NCI-H774 (cell line): ENCODE measurements around the gene CABP2.
"Not testable (repeated sequence)": the region's sequence is repeated elsewhere in the genome, so short reads cannot be mapped to it uniquely, and the experiment has no call there.

Source experiments
- DNase-seq: peaks from one replicate; lab custom pipeline; 2025; lab: John Stamatoyannopoulos, UW

CABP2 gene

GRCh38 chr11:67494371-67495233 is 28.6 kb downstream of the CABP2 start:
- no peak for DNase-seq

GRCh38 chr11:67493548-67494370 is 29.5 kb downstream of the CABP2 start:
- no peak for DNase-seq

GRCh38 chr11:67492801-67493547 is 30.3 kb downstream of the CABP2 start:
- DNase-seq, result no peak

DNA sequence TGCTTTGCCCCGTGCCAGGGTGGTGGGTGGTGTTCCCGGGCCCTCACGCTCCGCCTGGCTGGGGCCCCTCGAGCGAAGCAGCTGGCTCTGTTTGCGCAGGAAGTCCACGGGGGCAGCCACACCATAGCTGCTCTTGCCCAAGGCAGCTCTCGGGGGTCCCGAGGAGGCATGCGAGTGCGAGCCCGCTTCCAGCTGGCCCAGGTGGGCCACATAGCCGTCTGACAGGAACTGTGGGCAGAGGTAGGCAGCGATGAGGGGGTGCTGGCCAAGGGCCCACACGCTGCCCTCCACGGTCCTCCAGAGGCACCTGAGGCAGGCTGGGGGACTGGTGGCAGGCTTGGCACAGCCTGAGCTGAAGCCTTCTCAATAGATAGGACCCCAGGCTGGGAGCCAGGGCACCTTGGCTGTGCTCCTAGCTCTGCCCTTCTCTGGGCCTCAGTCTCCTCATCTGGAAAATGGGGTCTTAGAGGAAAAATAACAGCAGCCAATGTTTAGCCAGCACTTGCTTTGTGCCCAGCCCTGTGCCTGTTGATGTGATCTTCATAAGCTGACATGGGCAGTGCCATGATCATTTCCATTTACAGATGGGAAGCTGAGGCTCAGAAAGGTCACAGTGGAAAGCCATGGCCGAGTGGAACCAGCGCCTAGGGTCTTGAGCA is 31.0 kb downstream of the CABP2 start:
- DNase-seq, result no peak

- DNase-seq, result no peak
These were observed 31.8 kb downstream of the CABP2 start for GRCh38 chr11:67491276-67492068.

DNA sequence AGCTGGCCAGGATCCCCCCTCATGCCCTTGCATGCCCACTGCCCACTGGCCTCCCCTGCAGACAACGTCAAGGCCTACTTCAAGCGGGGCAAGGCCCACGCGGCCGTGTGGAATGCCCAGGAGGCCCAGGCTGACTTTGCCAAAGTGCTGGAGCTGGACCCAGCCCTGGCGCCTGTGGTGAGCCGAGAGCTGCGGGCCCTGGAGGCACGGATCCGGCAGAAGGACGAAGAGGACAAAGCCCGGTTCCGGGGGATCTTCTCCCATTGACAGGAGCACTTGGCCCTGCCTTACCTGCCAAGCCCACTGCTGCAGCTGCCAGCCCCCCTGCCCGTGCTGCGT is 32.5 kb downstream of the CABP2 start:
- DNase-seq, result no peak

- no peak for DNase-seq
These were observed 33.1 kb downstream of the CABP2 start for GRCh38 chr11:67489885-67490726.

DNA sequence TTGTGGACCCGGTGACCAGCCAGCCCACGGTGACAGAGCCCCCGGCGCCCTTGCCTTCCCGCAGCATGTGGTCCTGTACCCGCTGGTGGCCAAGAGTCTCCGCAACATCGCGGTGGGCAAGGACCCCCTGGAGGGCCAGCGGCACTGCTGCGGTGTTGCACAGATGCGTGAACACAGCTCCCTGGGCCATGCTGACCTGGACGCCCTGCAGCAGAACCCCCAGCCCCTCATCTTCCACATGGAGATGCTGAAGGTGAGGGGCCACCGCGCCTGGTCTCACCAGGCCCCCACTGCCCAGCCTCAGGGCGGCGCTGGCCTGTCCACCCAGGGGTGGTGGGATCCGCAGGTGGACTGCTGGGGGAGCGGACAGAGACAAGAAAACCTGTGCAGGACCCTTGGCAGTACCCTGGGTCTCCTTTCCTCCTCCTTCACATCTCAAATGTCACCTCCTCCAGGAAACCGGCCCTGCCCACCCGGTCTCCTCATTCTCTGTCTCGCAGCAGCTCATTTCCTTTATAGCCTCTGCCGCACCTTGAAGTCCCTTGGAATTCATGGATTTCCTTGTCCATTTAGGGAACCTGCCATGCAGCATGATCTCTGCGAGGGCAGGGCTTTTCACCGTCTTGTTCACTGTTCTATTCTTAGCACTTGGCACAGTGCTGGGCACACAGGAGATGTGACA is 33.9 kb downstream of the CABP2 start:
- DNase-seq, result no peak

DNA sequence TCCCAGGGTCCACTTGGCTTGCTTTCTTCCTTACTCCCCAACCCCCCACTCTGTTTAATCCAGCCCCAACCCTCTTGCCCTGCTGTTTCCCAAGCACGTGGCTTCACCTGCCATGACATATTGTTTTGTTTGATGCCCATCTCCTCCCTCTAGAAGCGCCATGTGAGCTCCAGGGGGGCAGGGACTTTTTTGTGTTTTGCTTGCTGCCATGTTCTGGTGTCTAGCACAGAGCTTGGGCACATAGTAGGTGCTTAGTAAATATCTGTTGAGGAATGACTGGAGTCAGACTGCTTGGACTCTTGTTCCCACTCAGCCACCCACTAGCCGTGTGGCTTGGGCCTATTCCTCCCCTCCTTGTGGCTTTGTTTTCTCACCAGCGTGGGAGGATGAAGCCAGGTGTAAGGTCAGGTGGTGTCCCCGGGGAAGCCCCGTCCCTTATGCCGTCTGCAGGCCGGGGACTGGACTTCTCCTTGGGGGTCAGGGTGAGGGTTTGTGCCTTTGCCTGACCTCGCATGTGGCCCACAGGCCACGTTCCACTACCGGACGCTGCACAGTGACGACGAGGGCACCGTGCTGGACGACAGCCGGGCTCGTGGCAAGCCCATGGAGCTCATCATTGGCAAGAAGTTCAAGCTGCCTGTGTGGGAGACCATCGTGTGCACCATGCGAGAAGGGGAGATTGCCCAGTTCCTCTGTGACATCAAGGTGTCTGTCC is 36.6 kb downstream of the CABP2 start:
- DNase-seq, result no peak

- DNase-seq, result not testable (repeated sequence)
These were observed 37.3 kb downstream of the CABP2 start for GRCh38 chr11:67485873-67486361.

- no peak for DNase-seq
These were observed 38.4 kb downstream of the CABP2 start for GRCh38 chr11:67484847-67485311.

GRCh38 chr11:67483831-67484665 is 39.2 kb downstream of the CABP2 start:
- no peak for DNase-seq

GRCh38 chr11:67482827-67483798 is 40.1 kb downstream of the CABP2 start, which contains the start of gene AIP:
Gene AIP (plus strand): TSS chr11:67483026. CDS start chr11:67483159, 133 bp downstream.
- DNase-seq, result peak; percentile 99

DNA sequence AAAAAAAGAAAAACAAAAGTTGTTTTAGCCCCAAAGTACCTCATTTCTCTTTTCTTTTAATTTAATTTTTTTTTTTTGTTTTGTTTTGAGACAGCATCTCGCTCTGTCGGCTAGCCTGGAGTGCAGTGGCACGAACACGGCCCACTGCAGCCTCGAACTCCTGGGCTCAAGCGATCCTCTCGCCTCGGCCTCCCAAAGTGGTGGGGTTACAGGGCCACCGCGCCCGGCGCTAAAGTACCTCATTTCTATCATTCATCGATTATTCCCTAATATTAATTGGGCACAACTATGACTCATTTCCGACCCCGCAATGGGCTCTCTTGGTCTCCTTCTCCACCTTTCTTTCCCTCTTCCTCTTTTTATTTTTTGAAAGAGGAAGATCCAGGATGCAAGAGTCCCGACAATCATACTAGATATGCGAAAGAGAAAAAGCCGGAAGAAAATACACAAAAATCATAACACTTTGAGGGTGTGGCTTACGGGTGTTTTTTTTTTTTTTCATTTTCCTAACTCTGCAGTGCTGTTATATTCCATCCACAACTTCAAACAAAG is 40.9 kb downstream of the CABP2 start:
- no peak for DNase-seq

DNA sequence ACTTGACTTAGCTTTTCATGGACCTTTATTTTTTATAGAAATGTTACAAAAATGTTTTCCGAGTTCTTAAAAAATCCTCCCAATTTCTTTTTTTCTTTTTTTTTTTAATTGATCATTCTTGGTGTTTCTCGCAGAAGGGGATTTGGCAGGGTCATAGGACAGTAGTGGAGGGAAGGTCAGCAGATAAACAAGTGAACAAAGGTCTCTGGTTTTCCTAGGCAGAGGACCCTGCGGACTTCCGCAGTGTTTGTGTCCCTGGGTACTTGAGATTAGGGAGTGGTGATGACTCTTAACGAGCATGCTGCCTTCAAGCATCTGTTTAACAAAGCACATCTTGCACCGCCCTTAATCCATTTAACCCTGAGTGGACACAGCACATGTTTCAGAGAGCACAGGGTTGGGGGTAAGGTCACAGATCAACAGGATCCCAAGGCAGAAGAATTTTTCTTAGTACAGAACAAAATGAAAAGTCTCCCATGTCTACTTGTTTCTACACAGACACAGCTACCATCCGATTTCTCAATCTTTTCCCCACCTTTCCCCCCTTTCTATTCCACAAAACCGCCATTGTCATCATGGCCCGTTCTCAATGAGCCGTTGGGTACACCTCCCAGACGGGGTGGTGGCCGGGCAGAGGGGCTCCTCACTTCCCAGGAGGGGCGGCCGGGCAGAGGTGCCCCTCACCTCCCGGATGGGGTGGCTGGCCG is 45.7 kb downstream of the CABP2 start:
- not testable (repeated sequence) for DNase-seq
